GM19025 (cell line): Measurements from ENCODE around the gene MGAT1.
"Not testable (repeated sequence)": the region's sequence is repeated elsewhere in the genome, so short reads cannot be mapped to it uniquely, and the experiment has no call there.

Experiments
- ATAC-seq: cut with Tn5 transposase; IDR thresholded peaks from one replicate; pipeline ENCODE4 v1.9.1; 2021; ENCODE audit warnings: mild to moderate bottlenecking, low read depth, moderate library complexity; ENCODE audit not compliant: unreplicated experiment

MGAT1 gene

DNA sequence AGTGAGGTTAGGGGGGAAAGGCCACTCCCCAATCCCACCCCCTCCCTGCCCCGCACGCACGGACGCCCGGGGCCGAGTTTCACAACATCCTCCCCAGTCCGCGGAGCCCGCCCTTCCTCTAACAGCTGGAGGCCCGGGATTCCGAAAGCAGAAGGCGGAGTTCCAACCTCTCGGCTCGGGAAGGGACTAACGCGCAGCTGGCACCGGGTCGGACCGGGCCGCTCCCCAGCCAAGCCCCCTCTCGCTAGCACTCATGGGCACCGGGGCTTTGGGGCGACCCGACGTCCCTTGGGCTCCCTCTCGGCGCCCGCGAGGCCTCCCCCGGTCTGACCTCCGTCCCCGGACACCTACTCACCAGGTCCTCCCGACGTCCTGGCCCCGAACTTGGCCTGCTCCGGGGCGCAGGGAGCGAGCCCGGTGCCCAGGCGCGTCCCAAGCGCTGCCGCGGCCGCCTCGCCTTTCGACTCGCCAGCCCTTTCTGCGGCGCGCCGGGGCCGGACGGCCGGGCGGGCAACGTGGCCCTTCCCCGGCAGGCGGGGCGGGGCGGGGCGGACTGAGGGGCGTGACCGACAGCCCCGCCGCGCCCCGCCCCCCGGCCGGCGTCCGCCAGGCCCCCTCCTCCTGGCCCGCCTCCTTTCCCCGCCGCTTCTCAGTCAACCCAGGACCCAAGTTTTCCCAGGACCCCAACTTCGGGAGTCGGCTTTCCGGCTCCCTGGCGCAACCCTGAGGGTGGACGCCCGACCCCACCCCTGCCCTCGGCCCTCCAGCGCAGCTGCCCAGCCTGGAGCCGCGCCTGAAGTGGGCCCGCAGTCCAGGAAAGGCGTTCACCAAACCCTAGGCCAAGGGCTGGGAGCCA lies at the start of gene MGAT1:
Gene MGAT1 (minus strand): TSS at position 482 of the 856 bp plus-strand sequence. CDS start 9,835 bp downstream, outside the sequence.
- peak; percentile 48 for ATAC-seq

DNA sequence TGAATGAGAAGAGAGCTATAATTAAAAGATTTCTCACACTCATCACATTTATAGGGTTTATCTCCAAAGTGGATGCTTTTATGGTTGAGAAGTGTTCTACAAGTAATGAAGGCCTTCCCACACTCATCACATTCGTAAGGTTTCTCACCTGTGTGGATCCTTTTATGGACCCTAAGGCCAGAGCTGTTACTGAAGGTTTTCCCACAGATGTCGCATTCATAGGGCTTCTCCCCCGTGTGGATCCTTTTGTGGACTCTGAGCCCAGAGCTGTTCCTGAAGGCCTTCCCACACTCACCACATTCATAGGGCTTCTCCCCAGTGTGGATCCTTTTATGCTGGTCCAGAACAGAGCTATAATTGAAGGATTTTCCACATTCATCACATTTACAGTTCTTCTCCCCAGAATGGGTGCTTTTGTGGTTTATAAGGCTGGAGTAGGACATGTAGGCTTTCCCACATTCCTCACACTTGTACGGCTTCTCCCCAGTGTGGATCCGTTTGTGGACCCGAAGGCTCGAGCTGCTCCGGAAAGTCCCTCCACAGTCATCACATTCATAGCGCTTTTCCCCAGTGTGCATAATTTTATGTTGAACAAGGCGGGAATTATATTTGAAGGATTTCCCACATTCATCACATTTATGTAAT lies 48.0 kb upstream of the MGAT1 start:
- no peak for ATAC-seq

DNA sequence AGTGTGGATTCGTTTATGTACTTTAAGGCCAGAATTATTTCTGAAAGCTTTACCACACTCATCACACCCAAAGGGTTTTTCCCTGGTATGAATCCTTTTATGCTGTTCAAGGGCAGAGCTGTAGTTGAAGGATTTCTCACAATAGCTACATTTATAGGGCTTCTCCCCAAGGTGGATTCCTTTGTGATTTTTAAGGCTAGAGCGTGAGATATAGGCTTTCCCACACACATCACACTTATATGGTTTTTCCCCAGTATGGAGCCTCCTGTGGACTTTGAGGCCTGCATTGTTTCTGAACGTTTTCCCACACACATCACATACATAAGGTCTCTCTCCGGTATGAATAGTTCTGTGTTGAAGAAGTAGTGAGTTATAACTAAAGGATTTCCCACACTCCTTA lies 47.2 kb upstream of the MGAT1 start:
- no peak for ATAC-seq

DNA sequence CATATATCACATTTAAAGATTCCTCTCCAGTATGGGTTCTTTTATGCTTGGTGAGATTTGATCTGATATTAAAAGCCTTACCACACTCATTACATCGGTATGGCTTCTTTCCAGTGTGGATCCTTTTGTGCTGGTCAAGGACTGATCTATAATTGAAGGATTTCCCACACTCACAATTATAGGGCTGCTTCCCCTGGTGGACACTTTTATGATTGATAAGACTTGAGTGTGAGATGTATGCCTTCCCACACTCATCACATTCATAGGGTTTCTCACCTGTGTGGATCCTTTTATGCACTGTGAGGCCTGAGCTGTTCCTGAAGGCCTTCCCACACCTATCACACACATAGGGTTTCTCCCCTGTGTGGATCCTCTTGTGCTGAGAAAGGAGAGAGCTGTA lies 46.3 kb upstream of the MGAT1 start:
- ATAC-seq: no peak

DNA sequence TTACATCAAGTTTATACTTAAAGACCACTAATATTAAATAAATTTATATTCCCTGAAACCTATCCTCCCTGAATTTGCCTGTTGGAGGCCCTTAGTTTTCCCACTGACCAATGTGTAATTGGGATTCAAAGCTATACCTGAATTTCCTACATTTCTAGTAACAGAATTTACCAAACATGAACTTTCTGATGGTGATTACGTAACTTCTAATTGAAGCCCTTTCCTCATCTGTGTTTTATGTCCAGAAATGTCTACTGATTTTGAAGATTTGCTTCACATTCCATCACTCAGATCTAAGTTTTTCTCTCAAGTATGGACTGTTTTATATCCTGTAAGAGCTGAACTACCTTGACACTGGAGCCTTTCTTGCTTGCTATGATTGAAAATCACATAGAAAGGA lies 45.7 kb upstream of the MGAT1 start:
- no peak for ATAC-seq

DNA sequence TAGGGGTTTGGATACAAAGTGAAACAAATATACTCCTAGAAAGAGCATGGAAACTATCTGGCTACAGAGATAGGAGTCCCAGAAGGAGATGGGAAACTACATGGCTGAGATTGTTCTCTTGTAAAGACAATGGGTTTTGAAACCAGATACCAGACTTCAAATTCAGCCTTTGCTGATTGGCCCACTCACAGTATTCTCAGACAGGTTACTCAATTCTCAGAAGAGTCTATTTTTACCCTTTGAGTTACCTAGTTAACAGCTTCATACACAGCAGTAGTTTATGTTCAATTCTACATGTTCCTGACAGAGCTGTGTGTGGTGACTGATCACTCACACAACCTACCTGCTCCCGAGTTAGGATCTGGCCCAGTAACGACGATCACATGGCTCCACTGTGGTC lies 44.4 kb upstream of the MGAT1 start:
- ATAC-seq: no peak

DNA sequence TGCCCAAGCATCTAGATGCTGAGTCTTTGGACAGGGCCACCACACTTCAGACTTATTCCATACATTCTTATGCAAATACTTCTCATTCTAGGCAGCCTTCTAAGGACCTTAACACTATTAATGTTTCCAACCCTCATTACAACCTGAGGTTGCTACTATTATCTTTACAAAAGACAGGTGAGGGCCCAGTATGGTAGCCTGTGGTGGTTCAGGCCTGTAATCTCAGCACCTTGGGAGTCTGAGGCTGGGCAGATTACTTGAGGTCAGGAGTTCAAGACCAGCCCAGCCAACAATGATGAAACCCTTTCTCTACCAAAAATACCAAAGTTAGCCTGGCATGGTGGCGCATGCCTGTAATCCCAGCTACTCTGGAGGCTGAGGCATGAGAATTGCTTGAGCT lies 42.3 kb upstream of the MGAT1 start:
- no peak for ATAC-seq

DNA sequence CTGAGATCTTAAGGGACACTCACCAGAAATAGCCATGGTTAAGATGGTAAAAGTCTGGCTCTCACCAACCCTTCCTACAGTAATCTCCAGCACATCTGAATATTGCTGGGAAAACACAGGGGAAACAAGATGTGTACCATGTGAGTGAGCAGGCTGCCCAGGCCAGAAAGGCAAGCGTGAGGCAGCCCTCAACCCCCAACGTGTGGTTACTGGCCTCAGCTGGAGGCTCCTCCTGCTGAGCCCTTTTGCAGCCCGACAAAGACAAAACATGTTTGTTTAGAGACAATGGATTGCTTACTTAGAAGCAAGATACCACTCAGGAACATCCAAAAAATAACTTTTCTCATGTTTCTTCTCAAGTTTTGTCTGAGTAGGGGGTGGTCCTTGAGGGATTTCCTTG lies 41.8 kb upstream of the MGAT1 start:
- no peak for ATAC-seq

DNA sequence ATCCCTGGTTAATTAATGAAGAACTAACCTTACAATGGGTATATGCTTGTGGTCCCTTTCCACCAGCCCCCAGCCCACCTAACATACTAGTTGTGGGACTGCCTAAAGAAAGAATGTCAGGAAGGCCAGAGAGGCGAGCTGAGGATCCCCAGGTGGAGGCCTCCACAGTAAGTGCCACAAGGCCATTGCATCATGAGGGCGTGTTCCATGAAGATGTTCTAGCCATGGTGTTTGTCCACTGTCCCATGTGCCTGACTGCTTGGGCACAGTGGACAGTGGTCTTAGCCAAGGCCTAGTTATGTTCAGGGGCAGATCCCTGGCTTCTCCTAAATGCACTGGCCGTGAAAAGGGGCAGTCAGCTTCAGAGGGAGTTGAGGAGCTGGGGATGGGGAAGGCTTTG lies 37.3 kb upstream of the MGAT1 start:
- ATAC-seq: no peak

DNA sequence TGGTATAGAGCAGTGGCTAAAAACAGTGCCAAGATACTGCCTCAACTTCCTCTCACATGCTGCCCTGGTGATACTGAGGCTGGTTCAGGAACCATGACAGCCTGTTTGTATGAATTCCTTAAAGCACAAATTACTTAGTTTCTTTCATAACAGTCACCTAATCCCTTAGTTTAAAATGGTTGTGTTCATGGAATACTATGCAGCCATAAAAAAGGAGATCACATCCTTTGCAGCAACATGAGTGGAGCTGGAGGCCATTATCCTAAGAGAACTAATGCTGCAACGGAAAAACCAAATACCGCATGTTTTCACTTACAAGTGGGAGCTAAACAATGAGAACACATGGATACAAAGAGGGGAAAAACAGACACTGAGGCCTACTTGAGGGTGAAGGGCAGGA lies 36.6 kb upstream of the MGAT1 start:
- ATAC-seq: no peak

DNA sequence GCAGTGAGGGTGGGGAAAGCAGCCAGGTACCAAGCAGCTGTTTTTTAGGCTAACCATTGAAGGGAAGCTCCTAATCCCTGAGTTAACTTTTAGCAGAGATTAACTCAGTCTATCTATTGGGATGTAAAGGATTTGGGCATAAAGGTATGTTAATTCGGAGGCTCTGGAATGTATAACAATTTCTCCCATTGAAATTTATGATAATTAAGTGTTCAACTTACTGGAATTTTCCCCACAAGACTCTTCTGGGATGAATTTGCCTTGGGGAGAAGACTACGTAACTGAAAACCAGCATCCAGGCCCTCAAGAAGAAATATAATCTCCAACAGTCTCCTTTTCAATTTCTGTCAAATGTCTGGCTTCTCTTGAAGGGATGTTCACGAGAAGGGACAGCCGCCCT lies 34.9 kb upstream of the MGAT1 start:
- no peak for ATAC-seq

DNA sequence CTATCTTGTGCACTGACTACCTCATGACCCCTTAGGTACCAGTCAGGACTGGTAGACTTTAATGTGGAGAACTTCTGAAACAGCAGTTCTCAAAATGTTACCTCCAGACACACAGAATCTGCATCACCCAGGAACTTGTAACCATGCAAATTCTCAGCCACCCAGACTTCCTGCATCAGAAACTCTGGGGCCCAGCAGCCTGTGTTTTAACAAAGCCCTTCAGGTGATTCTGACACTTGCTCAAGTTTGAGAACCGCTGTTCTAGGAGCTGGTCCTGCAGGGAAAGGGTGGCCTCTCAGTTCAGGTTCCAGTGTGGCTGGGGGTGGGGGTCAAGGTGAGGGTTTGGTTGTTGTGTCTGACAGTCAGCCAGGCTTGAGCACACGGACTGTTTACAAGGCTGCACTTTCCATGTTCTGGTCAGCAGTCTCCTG lies 30.0 kb upstream of the MGAT1 start:
- peak; percentile 31 for ATAC-seq

DNA sequence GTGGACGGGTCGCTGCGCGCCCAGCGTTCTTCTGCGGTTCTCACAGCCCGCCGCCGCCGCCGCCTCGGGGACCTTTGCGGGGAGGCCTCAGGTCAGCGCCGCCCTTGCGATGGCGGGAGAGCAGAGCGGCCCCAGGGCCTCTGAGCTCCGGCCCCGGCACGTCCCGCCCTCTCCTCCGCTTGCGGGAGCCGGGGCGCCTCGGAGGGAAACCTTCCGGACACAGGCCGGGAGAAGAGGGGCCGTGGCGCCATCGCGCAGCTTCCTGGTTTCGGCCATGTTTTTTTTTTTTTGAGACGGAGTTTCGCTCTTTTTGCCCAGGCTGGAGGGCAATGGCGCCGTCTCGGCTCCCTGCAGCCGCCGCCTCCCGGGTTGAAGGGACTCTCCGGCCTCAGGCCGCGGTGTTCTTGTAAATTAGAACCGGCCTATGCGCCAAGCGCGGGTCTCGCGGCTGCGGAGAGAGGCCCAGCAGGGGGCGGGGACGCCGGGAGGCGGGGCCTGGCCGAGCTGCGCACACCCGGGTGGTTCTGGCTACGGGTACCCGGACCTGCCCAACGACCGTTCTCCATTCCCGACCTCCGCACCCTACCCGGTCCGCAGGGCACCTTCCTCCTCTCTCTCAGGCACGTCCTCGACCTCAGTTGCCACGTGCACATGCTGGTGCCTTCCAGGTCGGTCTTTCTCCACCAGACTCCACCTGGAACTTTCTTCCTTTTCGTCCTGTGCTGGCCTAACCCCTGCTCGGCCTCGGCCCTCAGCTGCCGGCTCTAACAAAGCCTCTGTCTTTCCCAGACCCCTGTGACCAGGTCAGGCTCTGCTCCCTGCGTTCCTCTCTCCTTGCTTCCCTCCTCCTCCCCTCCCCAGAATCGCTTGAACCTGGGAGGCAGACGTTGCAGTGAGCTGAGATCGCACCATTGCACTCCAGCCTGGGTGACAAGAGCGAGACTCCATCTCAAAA lies 28.8 kb upstream of the MGAT1 start:
- peak; percentile 72 for ATAC-seq

DNA sequence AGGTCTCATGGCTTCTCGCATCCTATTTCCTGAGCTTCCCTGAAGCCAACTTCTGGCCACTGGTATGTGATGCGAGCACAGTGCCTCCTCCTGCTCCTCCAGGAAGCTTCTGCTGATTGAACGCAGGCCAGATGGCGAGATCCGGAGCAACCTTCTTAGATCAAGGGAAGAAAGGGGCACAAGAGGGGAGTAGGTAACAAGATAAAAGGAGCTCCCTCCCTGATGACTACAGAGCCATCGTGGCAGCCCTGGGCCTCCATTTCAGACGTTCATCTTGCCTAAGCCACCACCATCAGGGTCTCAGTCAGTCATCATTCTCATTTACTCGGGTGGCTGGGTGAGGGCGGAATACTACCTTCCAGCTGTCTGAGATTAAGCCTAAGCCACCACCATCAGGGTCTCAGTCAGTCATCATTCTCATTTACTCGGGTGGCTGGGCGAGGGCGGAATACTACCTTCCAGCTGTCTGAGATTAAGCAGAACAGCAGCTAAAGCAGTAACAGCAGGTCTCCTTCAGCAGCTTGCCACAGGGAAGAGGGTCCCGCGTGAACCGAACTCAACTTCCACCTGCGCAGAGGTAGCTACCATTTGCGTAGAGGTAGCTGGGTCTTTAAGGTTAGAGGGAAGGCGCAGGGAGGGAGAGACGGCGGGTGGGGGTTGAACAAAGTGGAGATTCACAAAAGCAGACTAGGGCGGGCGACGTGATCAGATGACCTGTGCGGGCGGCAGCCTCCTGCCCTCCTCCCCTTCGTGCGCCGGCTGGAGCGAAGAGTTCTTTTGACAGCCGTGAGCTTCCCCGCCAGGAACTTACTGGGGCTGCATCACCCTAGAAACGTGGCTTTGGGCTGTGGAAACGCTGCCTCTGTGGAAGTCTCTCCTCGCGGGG lies 27.9 kb upstream of the MGAT1 start:
- ATAC-seq: peak; percentile 32

DNA sequence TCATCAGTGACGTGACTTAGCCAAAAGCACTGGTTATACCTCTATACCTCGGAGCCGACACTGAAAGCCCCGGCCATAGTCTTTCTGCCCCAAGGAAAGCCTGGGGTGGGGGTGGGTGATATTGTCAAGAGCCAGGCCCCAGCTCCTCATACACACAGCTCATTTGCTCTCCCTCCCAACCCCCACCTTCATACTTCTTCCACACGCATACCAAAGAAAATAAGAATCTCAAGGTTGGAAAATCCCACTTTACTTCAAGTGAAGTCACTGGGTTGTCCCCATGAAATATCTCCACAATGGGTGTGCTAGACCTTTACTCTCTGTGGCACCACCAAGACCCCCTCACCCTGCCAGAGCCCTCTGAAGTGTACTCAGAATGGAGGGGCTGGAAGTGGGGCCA lies 27.1 kb upstream of the MGAT1 start:
- no peak for ATAC-seq

DNA sequence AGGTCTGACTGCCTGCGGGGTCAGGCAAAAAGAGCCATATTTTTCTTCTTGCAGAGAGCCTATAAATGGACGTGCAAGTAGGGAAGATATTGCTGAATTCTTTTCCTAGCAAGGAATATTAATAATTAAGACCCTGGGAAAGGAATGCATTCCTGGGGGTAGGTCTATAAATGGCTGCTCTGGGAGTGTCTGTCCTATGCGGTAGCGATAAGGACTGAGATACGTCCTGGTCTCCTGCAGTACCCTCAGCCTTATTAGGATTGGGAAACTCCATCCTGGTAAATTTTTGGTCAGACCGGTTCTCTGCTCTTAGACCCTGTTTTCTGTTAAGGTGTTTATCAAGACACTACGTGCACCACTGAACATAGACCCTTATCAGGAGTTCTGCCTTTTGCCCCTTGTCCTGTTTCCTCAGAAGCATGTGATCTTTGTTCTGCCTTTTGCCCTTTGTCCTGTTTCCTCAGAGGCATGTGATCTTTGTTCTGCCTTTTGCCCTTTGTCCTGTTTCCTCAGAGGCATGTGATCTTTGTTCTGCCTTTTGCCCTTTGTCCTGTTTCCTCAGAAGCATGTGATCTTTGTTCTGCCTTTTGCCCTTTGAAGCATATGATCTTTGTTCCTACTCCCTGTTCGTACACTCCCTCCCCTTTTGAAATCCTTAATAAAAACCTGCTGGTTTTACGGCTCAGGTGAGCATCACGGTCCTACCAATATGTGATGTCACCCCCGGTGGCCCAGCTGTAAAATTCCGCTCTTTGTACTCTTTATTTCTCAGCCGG lies 26.3 kb upstream of the MGAT1 start:
- ATAC-seq: not testable (repeated sequence)

DNA sequence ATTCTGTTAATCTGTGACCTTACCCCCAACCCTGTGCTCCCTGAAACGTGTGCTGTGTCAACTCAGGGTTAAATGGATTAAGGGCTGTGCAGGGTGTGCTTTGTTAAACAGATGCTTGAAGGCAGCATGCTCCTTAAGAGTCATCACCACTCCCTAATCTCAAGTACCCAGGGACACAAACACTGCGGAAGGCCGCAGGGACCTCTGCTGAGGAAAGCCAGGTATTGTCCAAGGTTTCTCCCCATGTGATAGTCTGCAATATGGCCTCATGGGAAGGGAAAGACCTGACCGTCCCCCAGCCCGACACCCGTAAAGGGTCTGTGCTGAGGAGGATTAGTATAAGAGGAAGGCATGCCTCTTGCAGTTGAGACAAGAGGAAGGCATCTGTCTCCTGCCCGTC lies 24.8 kb upstream of the MGAT1 start:
- not testable (repeated sequence) for ATAC-seq

DNA sequence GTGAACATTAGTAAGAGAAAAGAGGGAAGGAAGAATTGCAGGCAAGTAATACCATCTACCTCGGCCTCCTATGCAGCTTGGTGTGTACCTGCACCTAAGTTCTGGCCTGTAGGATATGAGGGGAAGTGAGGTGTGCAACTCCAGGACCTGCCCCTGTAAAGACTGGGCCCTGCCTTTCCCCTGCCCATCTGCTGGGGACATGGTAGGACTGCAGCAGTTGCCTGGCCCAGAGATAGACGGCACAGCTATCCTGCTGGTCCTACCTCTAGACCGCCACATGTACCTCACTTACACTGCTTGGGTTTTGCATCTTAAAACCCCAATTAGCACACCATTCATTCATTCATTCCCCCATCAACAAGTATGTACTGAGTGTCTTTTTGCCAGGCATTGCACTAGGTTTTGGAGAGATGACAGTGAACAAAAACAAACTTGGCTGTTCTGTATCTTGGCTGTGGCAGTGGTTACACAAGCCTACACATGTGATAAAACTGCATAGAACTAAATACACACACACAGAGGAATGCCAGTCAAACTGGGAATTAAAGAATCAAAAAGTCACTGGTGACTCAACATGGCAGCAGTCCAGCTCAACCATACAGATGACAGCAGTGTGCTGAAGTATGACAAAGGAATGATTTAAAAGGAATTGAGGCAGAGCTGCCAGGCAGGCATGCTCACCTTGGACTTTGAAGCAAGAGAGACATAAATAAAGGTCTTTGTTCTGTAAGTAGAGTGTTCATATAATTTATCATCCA lies 23.3 kb upstream of the MGAT1 start:
- no peak for ATAC-seq
